ENCODE results near the gene MGAT1. TPM values are rescaled to one million over a fixed set of nuclear protein-coding genes. Genes with fewer than 3 reads are reported as not detected.

Gene MGAT1
- polyA plus RNA-seq, 3 donors: 231 to 523 (median 385) TPM

DNA sequence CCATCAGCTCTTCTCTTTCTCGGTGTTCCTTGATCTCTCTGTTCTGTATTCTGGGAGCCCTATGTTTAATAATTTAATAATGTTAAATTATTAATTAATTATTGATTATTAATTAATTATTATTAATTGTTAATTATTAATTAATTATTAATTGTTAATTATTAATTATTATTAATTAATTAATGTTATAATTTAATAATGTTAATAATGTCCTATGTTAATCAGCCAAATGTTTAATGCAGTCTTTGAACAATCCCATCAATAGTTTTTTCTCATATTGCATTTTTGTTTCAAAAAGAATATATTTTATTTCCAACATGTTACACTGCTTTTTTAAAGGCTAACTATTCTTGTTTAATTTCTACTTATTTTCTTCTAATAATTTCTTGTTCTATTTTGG, 26.2 kb downstream of the MGAT1 start:
- H3K36me3 ChIP-seq (replicated peaks in 1 of 2; ENCODE audit: control insufficient read depth in 1 of 2, insufficient read depth in 2 of 2, low read length in 2 of 2): no peaks in the 10 kb centered on the region
- H3K79me2 ChIP-seq (ENCODE audit: insufficient read depth, low read length): no peaks in the 10 kb centered on the region
- no peaks in the 10 kb centered on the region for H3K4me1 Mint-ChIP-seq
- H3K27me3 Mint-ChIP-seq (ENCODE audit: low read depth in 3 of 3): peaks cover 8 to 11% (median 8%) of the 10 kb centered on the region in 3 donors
- no peak for DNase-seq
- no peak overlapping the region for H3K4me3 ChIP-seq (replicated peaks in 1 of 3; ENCODE audit: low read depth in 2 of 3, low read length in 3 of 3)
- H3K27ac ChIP-seq (ENCODE audit: low read depth in 1 of 2, low read length in 2 of 2): no peak overlapping the region
- no peaks in the 10 kb centered on the region for H3K27me3 ChIP-seq (ENCODE audit: control insufficient read depth in 2 of 2, insufficient read depth in 2 of 2, low read length in 2 of 2)
- TF ChIP-seq, protein P1, sequence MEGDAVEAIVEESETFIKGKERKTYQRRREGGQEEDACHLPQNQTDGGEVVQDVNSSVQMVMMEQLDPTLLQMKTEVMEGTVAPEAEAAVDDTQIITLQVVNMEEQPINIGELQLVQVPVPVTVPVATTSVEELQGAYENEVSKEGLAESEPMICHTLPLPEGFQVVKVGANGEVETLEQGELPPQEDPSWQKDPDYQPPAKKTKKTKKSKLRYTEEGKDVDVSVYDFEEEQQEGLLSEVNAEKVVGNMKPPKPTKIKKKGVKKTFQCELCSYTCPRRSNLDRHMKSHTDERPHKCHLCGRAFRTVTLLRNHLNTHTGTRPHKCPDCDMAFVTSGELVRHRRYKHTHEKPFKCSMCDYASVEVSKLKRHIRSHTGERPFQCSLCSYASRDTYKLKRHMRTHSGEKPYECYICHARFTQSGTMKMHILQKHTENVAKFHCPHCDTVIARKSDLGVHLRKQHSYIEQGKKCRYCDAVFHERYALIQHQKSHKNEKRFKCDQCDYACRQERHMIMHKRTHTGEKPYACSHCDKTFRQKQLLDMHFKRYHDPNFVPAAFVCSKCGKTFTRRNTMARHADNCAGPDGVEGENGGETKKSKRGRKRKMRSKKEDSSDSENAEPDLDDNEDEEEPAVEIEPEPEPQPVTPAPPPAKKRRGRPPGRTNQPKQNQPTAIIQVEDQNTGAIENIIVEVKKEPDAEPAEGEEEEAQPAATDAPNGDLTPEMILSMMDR (IDR thresholded peaks at IDR 0.05): no peak
- peaks cover 0 to 3% of the 10 kb centered on the region in 2 donors for H3K9me3 ChIP-seq (replicated peaks in 1 of 2; ENCODE audit: control insufficient read depth in 1 of 2, insufficient read depth in 1 of 2, low read length in 2 of 2)
- intact Hi-C loops (cut with micrococcal nuclease): no loop called here
- H3K9ac ChIP-seq (ENCODE audit: insufficient read depth, low read length, poor library complexity, severe bottlenecking): no peak overlapping the region
- no peaks in the 10 kb centered on the region for H3K4me1 ChIP-seq (ENCODE audit: control insufficient read depth in 1 of 2, insufficient read depth in 2 of 2, low read length in 2 of 2)
- H4K20me1 ChIP-seq (ENCODE audit: insufficient read depth, low read length): peaks cover 11% of the 10 kb centered on the region
- no peak overlapping the region for H3K4me2 ChIP-seq (replicated peaks; ENCODE audit: extremely low read depth, low read length, poor library complexity, severe bottlenecking)
- peaks cover 9 to 23% (median 18%) of the 10 kb centered on the region in 7 donors for H3K9me3 Mint-ChIP-seq
- no peak overlapping the region for H2AFZ ChIP-seq (ENCODE audit: insufficient read depth, low read depth, low read length, poor library complexity, severe bottlenecking)
- H3K27ac Mint-ChIP-seq: no peak overlapping the region
- no peak overlapping the region for H3K4me3 Mint-ChIP-seq
- peaks cover 13% of the 10 kb centered on the region in 2 donors for H3K36me3 Mint-ChIP-seq
- WGBS (ENCODE audit: insufficient coverage): no CpG with 5 or more reads among the region's 1 CpG

DNA sequence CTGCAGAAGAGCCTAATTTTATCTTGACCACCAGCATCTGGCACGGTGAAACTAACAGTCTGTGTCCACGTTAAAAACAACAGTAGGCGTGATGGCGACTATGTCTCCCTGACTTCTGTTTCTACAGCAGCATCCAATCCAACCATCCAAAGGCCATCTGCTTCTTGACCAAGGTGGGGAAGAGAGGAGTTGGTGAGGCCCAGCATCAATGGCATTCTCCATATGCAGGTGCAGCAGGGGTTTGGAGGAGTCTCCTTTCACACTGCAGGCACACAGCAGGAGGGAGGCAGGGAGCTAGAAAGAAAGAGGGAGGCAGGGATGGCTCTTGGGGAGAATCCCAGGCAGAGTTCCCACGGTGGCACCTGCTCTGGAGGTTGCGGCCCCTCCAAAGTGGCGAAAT, 27.0 kb downstream of the MGAT1 start:
- Histone ChIP-seq H3K9me3 (replicated peaks in 1 of 2; ENCODE audit: control insufficient read depth in 1 of 2, insufficient read depth in 1 of 2, low read length in 2 of 2) (peaks cover 0 to 3% of the 10 kb centered on the region in 2 donors), H3K9ac (ENCODE audit: insufficient read depth, low read length, poor library complexity, severe bottlenecking) (no peak overlapping the region), H3K27ac (ENCODE audit: low read depth in 1 of 2, low read length in 2 of 2) (no peak overlapping the region), H3K27me3 (ENCODE audit: control insufficient read depth in 2 of 2, insufficient read depth in 2 of 2, low read length in 2 of 2) (no peaks in the 10 kb centered on the region), H4K20me1 (ENCODE audit: insufficient read depth, low read length) (peaks cover 10% of the 10 kb centered on the region), H3K4me3 (replicated peaks in 1 of 3; ENCODE audit: low read depth in 2 of 3, low read length in 3 of 3) (no peak overlapping the region), H2AFZ (ENCODE audit: insufficient read depth, low read depth, low read length, poor library complexity, severe bottlenecking) (no peak overlapping the region), H3K4me1 (ENCODE audit: control insufficient read depth in 1 of 2, insufficient read depth in 2 of 2, low read length in 2 of 2) (no peaks in the 10 kb centered on the region), H3K4me2 (replicated peaks; ENCODE audit: extremely low read depth, low read length, poor library complexity, severe bottlenecking) (no peak overlapping the region), H3K36me3 (replicated peaks in 1 of 2; ENCODE audit: control insufficient read depth in 1 of 2, insufficient read depth in 2 of 2, low read length in 2 of 2) (no peaks in the 10 kb centered on the region), H3K79me2 (ENCODE audit: insufficient read depth, low read length) (no peaks in the 10 kb centered on the region)
- TF ChIP-seq, protein P1 (IDR thresholded peaks at IDR 0.05): no peak
- DNase-seq: no peak
- H3K27me3 Mint-ChIP-seq (ENCODE audit: low read depth in 3 of 3): peaks cover 8 to 11% (median 10%) of the 10 kb centered on the region in 3 donors
- WGBS (ENCODE audit: insufficient coverage): 92% methylated on average over 3 of the region's 7 CpGs
- H3K4me1 Mint-ChIP-seq: no peaks in the 10 kb centered on the region
- peaks cover 5 to 7% of the 10 kb centered on the region in 2 donors for H3K36me3 Mint-ChIP-seq
- peaks cover 10 to 24% (median 20%) of the 10 kb centered on the region in 7 donors for H3K9me3 Mint-ChIP-seq
- no peak overlapping the region for H3K27ac Mint-ChIP-seq
- intact Hi-C loops (cut with micrococcal nuclease): no loop called here
- H3K4me3 Mint-ChIP-seq: no peak overlapping the region
